Measurements from ENCODE around the gene MTM1. TPM values are rescaled to one million over a fixed set of nuclear protein-coding genes. Genes with fewer than 3 reads are reported as not detected.

The MTM1 gene
- total RNA-seq, 1 donor from 2014 or later, result 30.6 TPM

- intact Hi-C loops (cut with DNase I), result no loop called here
- DNase-seq (ENCODE audit: low spot score) (no peak), ATAC-seq (no peak)
Measured at GRCh38 chrX:150696331-150696730, 127.9 kb downstream of the MTM1 start.

- DNase-seq (ENCODE audit: low spot score) (no peak), ATAC-seq (no peak)
- intact Hi-C loops (cut with DNase I), result no loop called here
Measured at GRCh38 chrX:150696866-150697265, 128.4 kb downstream of the MTM1 start.

DNA sequence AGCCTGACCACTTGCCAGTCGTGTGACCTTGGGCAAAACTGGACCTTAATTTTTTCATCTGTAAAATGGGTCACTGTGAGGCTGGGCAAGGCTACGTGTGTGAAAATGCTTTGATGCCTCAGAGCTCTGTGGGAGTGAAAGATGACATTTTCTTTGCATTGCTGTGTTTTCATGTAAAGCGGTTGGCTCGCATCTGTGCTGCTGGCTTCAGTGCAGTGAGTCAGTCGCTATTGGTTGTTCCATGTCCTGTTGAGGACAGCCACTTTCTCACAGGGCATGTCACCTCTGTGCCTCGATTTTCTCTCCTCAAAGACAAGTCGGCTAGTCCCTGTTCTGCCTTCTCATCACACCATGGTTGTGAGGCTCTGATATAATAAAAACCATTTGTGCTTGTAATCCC, 129.2 kb downstream of the MTM1 start:
- ATAC-seq (no peak), DNase-seq (ENCODE audit: low spot score) (no peak)
- intact Hi-C loops (cut with DNase I), result no loop called here

- DNase-seq (ENCODE audit: low spot score), result no peak
- intact Hi-C loops (cut with DNase I), result no loop called here
- no peak for ATAC-seq
Measured at GRCh38 chrX:150698981-150699380, 130.6 kb downstream of the MTM1 start.

- DNase-seq (ENCODE audit: low spot score) (no peak), ATAC-seq (no peak)
- intact Hi-C loops (cut with DNase I), result no loop called here
Measured at GRCh38 chrX:150700107-150700506, 131.7 kb downstream of the MTM1 start.

- ATAC-seq (no peak), DNase-seq (ENCODE audit: low spot score) (no peak)
- intact Hi-C loops (cut with DNase I), result no loop called here
Measured at GRCh38 chrX:150701377-150701776, 133.0 kb downstream of the MTM1 start.

GRCh38 chrX:150702966-150703694, 134.7 kb downstream of the MTM1 start:
- no peak for ATAC-seq
- DNase-seq (ENCODE audit: low spot score), result no peak
- intact Hi-C loops (cut with DNase I), result no loop called here

- DNase-seq (ENCODE audit: low spot score) (no peak), ATAC-seq (no peak)
- intact Hi-C loops (cut with DNase I), result no loop called here
Measured at GRCh38 chrX:150703695-150703974, 135.2 kb downstream of the MTM1 start.

- intact Hi-C loops (cut with DNase I), result no loop called here
- no peak for ATAC-seq
Measured at GRCh38 chrX:150704030-150704613, 135.7 kb downstream of the MTM1 start.

DNA sequence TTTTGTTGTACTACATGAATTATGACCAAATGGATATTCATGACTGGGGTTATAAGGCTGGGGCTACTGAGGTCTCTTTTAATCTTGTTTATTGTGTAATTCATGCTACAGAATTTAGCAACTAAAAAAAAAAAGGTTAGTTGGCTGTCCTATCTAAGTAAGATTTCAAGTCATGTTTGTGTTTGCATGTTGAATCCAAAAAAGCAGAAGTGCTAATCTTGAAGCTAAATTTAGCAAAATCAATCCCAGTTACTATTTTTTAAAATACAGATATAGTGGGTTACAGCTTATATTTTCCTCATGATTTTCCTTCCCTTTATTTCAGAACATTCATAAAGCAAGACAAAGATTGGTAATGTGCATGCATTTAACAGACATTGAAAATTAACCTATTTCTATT, 144.2 kb downstream of the MTM1 start:
- intact Hi-C loops (cut with DNase I), result loop anchor here (10.0 kb wide), 1 partner anchor 748 kb away; no protein-coding TSS in a partner anchor
- ATAC-seq (no peak), DNase-seq (ENCODE audit: low spot score) (no peak)

More at GRCh38 chrX:150704030-150704613, 135.7 kb downstream of the MTM1 start:
- no peak for DNase-seq (ENCODE audit: low spot score)

DNA sequence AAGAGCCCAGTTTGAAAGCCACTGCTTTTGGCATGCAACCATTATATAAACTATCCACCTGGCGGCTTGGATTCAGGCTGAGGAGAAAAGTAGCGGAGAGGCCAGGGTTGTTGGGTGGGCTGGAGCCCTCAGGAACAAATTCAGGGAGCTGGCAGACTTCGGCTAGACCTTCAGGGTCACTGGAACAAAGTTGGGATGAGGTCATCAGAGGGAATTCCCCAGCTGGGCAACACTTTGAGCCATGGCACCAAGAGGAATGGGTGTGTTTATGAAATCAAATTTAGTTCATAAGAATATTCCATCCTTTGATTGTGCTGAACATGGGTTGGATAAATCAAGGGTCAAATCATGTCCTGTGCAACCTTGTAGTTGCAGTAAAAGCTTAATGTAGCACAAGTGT, 146.8 kb downstream of the MTM1 start:
- no peak for DNase-seq (ENCODE audit: low spot score)
- intact Hi-C loops (cut with DNase I), result loop anchor here (10.0 kb wide), 1 partner anchor 750 kb away; no protein-coding TSS in a partner anchor
- no peak for ATAC-seq

DNA sequence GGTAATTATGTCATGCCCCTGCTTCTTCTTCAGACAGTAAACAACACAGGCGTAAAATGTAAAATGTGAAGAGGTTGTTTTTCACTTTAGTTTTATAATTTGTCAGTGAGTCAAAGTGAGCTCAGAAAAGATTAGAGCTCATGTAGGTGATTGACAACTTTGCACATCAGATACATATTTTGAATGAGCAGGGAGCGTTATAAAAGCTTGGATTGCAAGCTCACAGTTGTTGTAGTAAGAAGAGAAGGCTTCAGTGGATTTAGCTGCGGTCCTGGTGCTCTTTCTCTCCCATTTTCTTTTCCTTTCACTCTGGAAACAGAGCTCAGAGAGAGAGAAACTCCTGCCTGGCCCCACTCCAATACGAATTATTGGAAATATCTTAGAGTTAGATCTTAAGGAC, 151.2 kb downstream of the MTM1 start:
- DNase-seq (ENCODE audit: low spot score) (no peak), ATAC-seq (no peak)

More for the DNA sequence above, 151.2 kb downstream of the MTM1 start:
- intact Hi-C loops (cut with DNase I), result loop anchor here (10.0 kb wide), 1 partner anchor 755 kb away; no protein-coding TSS in a partner anchor

Other genes starting within 250 kb of the MTM1 start
- 15.3 TPM for gene MAMLD1, start 205.3 kb upstream of the MTM1 start, total RNA-seq
- 17.6 TPM for gene MTMR1, start 124.8 kb downstream of the MTM1 start, total RNA-seq